Uterus (tissue), 4 donors: Measurements from ENCODE around the gene TADA1. TPM values are rescaled to one million over a fixed set of nuclear protein-coding genes. Genes with fewer than 3 reads are reported as not detected.

Experiments
- DNase-seq, 2 donors: peaks; one replicate each; pipeline ENCODE4 v3.0.0-alpha.2; 2019 to 2020
- H3K27ac ChIP-seq, 2 donors: fragments of 200-600 bp; sonication (generic); 1 replicate in 1 of 2; 2 replicates in 1 of 2; pipeline ENCODE4 v1.5.1; 2016 to 2018
- H3K27me3 ChIP-seq, 2 donors: fragments of 200-600 bp; sonication (generic); one replicate each; pipeline ENCODE4 v1.5.1; 2018 to 2019; ENCODE audit warnings: control low read depth in 1 of 2
- H3K36me3 ChIP-seq, 2 donors: fragments of 200-600 bp; sonication (generic); one replicate each; pipeline ENCODE4 v1.5.1; 2019; ENCODE audit warnings: control low read depth in 1 of 2
- H3K4me1 ChIP-seq, 2 donors: fragments of 200-600 bp; sonication (generic); one replicate each; pipeline ENCODE4 v1.5.1; 2018 to 2019; ENCODE audit warnings: control low read depth in 1 of 2
- H3K4me3 ChIP-seq, 2 donors: fragments of 200-600 bp; sonication (generic); 1 replicate in 1 of 2; 2 replicates in 1 of 2; pipeline ENCODE4 v1.5.1; 2018 to 2019; ENCODE audit warnings: mild to moderate bottlenecking in 1 of 2
- H3K9me3 ChIP-seq, 2 donors: fragments of 200-600 bp; sonication (generic); one replicate each; pipeline ENCODE4 v1.5.1; 2019; ENCODE audit warnings: control low read depth in 1 of 2
- POLR2A ChIP-seq, 2 donors: fragments of 450-650 bp; IDR thresholded peaks; one replicate each; pipeline ENCODE4 v1.6.1; 2016; ENCODE audit warnings: antibody characterized with exemption in 2 of 2, mild to moderate bottlenecking in 1 of 2, moderate library complexity in 1 of 2
- intact Hi-C: fragments of 100-400 bp; cut with DNase I; formaldehyde crosslinking; loops from one replicate; pipeline ENCODE4 v1.15.1; 2023; ENCODE audit warnings: low total_unique reads
- total RNA-seq, 4 donors: library from RNA; depleted of rRNA in 3 of 4; stranded (reverse); fragments of >200 nt in 3 of 4; gene quantifications; one replicate each; pipeline versions ENCODE4 v1.1.0 to v1.2.4, GENCODE V29; 2014 to 2023
- TF ChIP-seq, protein P1 (sequence below), 4 experiments: fragments of 200-600 bp in 2 of 4; fragments of 450-650 bp in 2 of 4; sonication (generic) in 2 of 4; IDR thresholded peaks; one replicate each; pipeline ENCODE4 v1.5.1; 2016 to 2019; ENCODE audit warnings: antibody characterized with exemption in 4 of 4, mild to moderate bottlenecking in 2 of 4, moderate library complexity in 1 of 4
- donor health status: DM: yes; HTN: yes; CAD: no.

The TADA1 gene
- total RNA-seq, 4 donors from 2014 or later, result 6.8 to 32.0 (median 18.8) TPM

DNA sequence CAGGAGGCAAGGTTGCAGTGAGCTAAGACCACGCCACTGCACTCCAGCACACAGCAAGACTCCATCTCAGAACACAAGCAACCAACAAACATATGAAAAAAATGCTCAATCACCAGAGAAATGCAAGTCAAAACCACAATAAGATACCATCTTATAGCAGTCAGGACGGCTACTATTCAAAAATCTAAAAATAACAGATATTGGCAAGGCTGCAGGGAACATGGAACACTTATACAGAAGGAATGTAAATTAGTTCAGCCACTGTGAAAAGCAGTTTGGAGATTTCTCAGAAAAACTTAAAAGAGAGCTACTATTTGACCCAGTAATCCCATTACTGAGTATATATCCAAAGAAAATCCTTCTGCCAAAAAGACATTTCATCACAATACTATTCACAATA lies 64.4 kb downstream of the TADA1 start:
- Histone ChIP-seq H3K4me3 (no peak overlapping the region), H3K9me3 (no peaks in the 10 kb centered on the region), H3K27ac (no peak overlapping the region), H3K27me3 (no peaks in the 10 kb centered on the region), H3K36me3 (no peaks in the 10 kb centered on the region), H3K4me1 (no peaks in the 10 kb centered on the region)
- TF ChIP-seq, protein P1, sequence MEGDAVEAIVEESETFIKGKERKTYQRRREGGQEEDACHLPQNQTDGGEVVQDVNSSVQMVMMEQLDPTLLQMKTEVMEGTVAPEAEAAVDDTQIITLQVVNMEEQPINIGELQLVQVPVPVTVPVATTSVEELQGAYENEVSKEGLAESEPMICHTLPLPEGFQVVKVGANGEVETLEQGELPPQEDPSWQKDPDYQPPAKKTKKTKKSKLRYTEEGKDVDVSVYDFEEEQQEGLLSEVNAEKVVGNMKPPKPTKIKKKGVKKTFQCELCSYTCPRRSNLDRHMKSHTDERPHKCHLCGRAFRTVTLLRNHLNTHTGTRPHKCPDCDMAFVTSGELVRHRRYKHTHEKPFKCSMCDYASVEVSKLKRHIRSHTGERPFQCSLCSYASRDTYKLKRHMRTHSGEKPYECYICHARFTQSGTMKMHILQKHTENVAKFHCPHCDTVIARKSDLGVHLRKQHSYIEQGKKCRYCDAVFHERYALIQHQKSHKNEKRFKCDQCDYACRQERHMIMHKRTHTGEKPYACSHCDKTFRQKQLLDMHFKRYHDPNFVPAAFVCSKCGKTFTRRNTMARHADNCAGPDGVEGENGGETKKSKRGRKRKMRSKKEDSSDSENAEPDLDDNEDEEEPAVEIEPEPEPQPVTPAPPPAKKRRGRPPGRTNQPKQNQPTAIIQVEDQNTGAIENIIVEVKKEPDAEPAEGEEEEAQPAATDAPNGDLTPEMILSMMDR (IDR thresholded peaks at IDR 0.05), result no peak
- TF ChIP-seq POLR2A (IDR thresholded peaks at IDR 0.05), result no peak
- intact Hi-C loops, result no loop called here
- no peak for DNase-seq

DNA sequence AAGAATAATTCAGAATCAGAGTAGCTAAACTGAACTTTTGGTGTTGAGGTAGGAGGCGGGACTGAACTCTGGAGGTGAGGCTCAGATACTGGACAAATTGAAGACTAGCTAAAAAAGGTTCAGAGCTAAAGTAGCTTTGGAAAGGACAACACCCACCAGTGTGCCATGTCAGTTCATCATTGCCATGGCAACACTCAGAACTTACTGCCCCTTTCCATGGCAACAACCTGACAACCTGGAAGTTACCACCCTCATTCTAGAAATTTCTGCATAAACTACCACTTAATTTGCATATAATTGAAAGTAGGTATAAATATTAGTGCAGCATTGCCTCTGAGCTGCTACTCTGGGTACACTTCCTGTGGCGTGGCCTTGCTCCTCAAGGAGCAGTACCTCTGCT lies 67.1 kb downstream of the TADA1 start:
- TF ChIP-seq, protein P1 (IDR thresholded peaks at IDR 0.05), result no peak
- TF ChIP-seq POLR2A (IDR thresholded peaks at IDR 0.05), result no peak
- Histone ChIP-seq H3K27ac (no peak overlapping the region), H3K4me1 (no peaks in the 10 kb centered on the region), H3K36me3 (no peaks in the 10 kb centered on the region), H3K4me3 (no peak overlapping the region), H3K27me3 (no peaks in the 10 kb centered on the region), H3K9me3 (no peaks in the 10 kb centered on the region)
- DNase-seq, result no peak
- intact Hi-C loops, result no loop called here

Other genes with a start within 250 kb of the TADA1 start
- gene POGK, start 36.8 kb downstream of the TADA1 start, total RNA-seq, result 10 to 100 TPM; 21.2 to 46.1 (median 33.8) TPM
- 1 to 10 TPM in 1 of 4 donors, under 1 TPM in 1, not detected in 2; 0.30 to 2.8 TPM for gene ILDR2, start 99.3 kb upstream of the TADA1 start, total RNA-seq
- gene MAEL, start 113.0 kb upstream of the TADA1 start, total RNA-seq, result under 1 TPM in 1 of 4 donors, not detected in 3; 0.69 TPM
- gene GPA33, start 214.1 kb upstream of the TADA1 start, total RNA-seq, result under 1 TPM in 1 of 4 donors, not detected in 3; 0.29 TPM
- gene STYXL2, start 217.8 kb upstream of the TADA1 start, total RNA-seq, result 1 to 10 TPM in 1 of 4 donors, not detected in 3; 1.2 TPM